ENCODE measurements around the gene VTCN1. TPM values are rescaled to one million over a fixed set of nuclear protein-coding genes. Genes with fewer than 3 reads are reported as not detected.
"Not testable (repeated sequence)": the region's sequence is repeated elsewhere in the genome, so short reads cannot be mapped to it uniquely, and the experiment has no call there.

The VTCN1 gene
- total RNA-seq, 1 experiment from 2014 or later = 0.17 TPM

DNA sequence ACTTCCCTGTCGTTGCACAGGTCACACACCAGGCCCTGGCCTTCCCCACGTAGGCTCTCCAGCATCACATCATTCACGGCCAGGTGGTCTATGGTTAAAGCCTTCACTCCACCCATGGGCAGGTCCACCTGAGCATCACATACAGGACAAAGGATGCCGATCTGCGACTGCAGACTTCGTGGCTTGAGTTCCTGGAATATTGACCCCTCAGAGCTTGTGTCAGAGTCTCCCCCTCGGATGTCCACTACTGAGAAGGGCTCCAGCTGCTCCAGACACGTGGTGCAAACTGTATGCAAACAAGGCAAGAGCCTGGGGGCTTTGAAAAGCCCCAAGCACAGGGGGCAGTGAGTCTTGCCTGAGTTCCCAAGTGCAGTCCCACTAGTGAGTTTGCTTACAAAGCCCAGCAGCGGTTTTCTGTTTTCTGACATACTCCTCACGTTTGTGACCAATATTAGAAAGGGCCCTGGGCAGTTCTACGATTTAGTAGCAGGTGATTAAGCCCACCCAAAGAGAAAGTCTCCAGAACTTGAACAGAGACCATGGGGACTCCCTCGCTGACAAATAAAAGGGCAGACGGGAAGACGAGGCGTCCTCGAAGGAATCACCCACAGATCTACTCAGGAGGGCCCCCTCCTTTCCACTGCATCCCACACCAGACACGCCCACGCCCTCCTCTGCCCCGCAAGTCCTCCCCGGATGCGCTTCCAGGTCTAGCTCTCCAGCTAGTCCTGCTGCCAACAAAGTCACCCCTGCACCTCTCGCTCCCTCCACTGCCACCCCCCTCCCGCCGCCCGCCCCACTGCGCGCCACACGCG, 89.7 kb downstream of the VTCN1 start:
- H4K20me1 ChIP-seq (ENCODE audit: insufficient read depth) = no peaks in the 10 kb centered on the region
- TSS peak; percentile 62 for BruUV-seq (replicated peaks)
- H3K79me2 ChIP-seq (ENCODE audit: insufficient read depth, low read length) = no peaks in the 10 kb centered on the region
- H3K27me3 ChIP-seq (ENCODE audit: insufficient read depth, low read length) = peaks cover 6% of the 10 kb centered on the region; the same call in 1 of the 2 replicates
- H3K4me1 ChIP-seq (ENCODE audit: control insufficient read depth in 1 of 2, insufficient read depth in 2 of 2, low read length in 2 of 2) = peaks cover 0 to 14% of the 10 kb centered on the region in 2 experiments; a peak in 1 of 4 replicates
- no peak overlapping the region for H2AFZ ChIP-seq (ENCODE audit: low read depth, low read length, poor library complexity, severe bottlenecking)
- no peaks in the 10 kb centered on the region for H3K9me2 ChIP-seq (ENCODE audit: insufficient read depth)
- POLR2A ChIA-PET = no interaction called here
- no peak for TF ChIP-seq EGR1 (IDR thresholded peaks at IDR 0.05; ENCODE audit: low read depth)
- TF ChIP-seq POLR2AphosphoS5 (IDR thresholded peaks at IDR 0.05; ENCODE audit: low read depth, low read length) = no peak
- TF ChIP-seq, protein P1, sequence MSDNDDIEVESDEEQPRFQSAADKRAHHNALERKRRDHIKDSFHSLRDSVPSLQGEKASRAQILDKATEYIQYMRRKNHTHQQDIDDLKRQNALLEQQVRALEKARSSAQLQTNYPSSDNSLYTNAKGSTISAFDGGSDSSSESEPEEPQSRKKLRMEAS (IDR thresholded peaks at IDR 0.05) = no peak
- no peak for TF ChIP-seq POLR2A (IDR thresholded peaks at IDR 0.05; ENCODE audit: borderline replicate concordance, extremely low read depth, insufficient read depth, insufficient read length)
- TF ChIP-seq, protein P2, sequence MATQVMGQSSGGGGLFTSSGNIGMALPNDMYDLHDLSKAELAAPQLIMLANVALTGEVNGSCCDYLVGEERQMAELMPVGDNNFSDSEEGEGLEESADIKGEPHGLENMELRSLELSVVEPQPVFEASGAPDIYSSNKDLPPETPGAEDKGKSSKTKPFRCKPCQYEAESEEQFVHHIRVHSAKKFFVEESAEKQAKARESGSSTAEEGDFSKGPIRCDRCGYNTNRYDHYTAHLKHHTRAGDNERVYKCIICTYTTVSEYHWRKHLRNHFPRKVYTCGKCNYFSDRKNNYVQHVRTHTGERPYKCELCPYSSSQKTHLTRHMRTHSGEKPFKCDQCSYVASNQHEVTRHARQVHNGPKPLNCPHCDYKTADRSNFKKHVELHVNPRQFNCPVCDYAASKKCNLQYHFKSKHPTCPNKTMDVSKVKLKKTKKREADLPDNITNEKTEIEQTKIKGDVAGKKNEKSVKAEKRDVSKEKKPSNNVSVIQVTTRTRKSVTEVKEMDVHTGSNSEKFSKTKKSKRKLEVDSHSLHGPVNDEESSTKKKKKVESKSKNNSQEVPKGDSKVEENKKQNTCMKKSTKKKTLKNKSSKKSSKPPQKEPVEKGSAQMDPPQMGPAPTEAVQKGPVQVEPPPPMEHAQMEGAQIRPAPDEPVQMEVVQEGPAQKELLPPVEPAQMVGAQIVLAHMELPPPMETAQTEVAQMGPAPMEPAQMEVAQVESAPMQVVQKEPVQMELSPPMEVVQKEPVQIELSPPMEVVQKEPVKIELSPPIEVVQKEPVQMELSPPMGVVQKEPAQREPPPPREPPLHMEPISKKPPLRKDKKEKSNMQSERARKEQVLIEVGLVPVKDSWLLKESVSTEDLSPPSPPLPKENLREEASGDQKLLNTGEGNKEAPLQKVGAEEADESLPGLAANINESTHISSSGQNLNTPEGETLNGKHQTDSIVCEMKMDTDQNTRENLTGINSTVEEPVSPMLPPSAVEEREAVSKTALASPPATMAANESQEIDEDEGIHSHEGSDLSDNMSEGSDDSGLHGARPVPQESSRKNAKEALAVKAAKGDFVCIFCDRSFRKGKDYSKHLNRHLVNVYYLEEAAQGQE (IDR thresholded peaks at IDR 0.05; ENCODE audit: low read depth) = no peak
- TF ChIP-seq ELF1 (IDR thresholded peaks at IDR 0.05; ENCODE audit: borderline replicate concordance, low read depth) = no peak
- no peak for TF ChIP-seq JUND (IDR thresholded peaks at IDR 0.05)
- CTCF ChIA-PET = interaction anchor here (1.3 to 2.6 kb wide), 3 partner anchors 8 to 163 kb away, joined by 4 to 15 read pairs (median 8); no protein-coding TSS in a partner anchor
- peak overlapping the region; percentile 94 for H3K4me2 ChIP-seq (ENCODE audit: low read length)
- peak overlapping the region; percentile 46 to 67 for H3K4me3 ChIP-seq (replicated peaks in 1 of 2; ENCODE audit: low read depth in 1 of 2, low read length in 2 of 2)
- H3K9ac ChIP-seq (ENCODE audit: low read length) = peak overlapping the region; percentile 70
- intact Hi-C loops (cut with micrococcal nuclease) = loop anchor here (10.0 kb wide), 1 partner anchor 634 kb away; no protein-coding TSS in a partner anchor
- ATAC-seq = peak; percentile 31
- H3K27ac ChIP-seq (ENCODE audit: low read depth, low read length) = no peak overlapping the region
- no peaks in the 10 kb centered on the region for H3K9me3 ChIP-seq (ENCODE audit: control insufficient read depth in 1 of 2, insufficient read depth in 1 of 2, low read depth in 1 of 2, low read length in 2 of 2)
- H3K36me3 ChIP-seq (ENCODE audit: control insufficient read depth in 1 of 2, insufficient read depth in 2 of 2, low read length in 2 of 2) = no peaks in the 10 kb centered on the region
- DNase-seq (ENCODE audit: low read depth, low spot score) = no peak
- RAD21 ChIA-PET (ENCODE audit: low non-redundant PET in 1 of 2, low total read pairs in 2 of 2, uncharacterized antibody in 2 of 2, unreplicated experiment in 2 of 2) = no interaction called here

DNA sequence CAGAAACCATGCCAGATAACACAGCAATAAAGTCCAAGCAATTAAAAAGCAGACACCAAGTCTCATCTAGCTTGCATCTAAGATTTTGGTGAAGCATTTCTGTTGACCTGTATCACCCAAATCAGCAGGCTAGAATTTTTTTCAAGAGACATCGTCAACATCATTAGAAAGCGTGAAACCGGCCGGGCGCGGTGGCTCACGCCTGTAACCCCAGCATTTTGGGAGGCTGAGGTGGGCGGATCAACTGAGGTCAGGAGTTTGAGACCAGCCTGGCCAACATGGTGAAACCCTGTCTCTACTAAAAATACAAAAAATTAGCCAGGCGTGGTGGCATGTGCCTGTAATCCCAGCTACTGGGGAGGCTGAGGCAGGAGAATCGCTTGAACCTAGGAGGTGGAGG, 91.6 kb downstream of the VTCN1 start:
- H2AFZ ChIP-seq (ENCODE audit: low read depth, low read length, poor library complexity, severe bottlenecking); intact Hi-C loops (cut with micrococcal nuclease); DNase-seq (ENCODE audit: low read depth, low spot score); H3K79me2 ChIP-seq (ENCODE audit: insufficient read depth, low read length); RAD21 ChIA-PET (ENCODE audit: low non-redundant PET in 1 of 2, low total read pairs in 2 of 2, uncharacterized antibody in 2 of 2, unreplicated experiment in 2 of 2); H3K9me2 ChIP-seq (ENCODE audit: insufficient read depth); H3K9ac ChIP-seq (ENCODE audit: low read length); H3K27me3 ChIP-seq (ENCODE audit: insufficient read depth, low read length); H3K4me2 ChIP-seq (ENCODE audit: low read length); BruUV-seq (replicated peaks); H3K4me3 ChIP-seq (replicated peaks in 1 of 2; ENCODE audit: low read depth in 1 of 2, low read length in 2 of 2); H3K36me3 ChIP-seq (ENCODE audit: control insufficient read depth in 1 of 2, insufficient read depth in 2 of 2, low read length in 2 of 2); H3K27ac ChIP-seq (ENCODE audit: low read depth, low read length); ATAC-seq; H4K20me1 ChIP-seq (ENCODE audit: insufficient read depth); H3K9me3 ChIP-seq (ENCODE audit: control insufficient read depth in 1 of 2, insufficient read depth in 1 of 2, low read depth in 1 of 2, low read length in 2 of 2): not testable (repeated sequence)
- peaks cover 0 to 14% of the 10 kb centered on the region in 2 experiments; a peak in 1 of 4 replicates for H3K4me1 ChIP-seq (ENCODE audit: control insufficient read depth in 1 of 2, insufficient read depth in 2 of 2, low read length in 2 of 2)
- ChIA-PET CTCF (interaction anchor here (1.3 to 1.6 kb wide), 2 partner anchors 10 to 52 kb away, joined by 4 to 8 read pairs; no protein-coding TSS in a partner anchor), POLR2A (interaction anchor here (0.6 kb wide), 1 partner anchor 37 kb away, joined by 4 read pairs; no protein-coding TSS in a partner anchor)
